PC-9 (cell line): ENCODE results near the gene FBXO41. TPM values are rescaled to one million over a fixed set of nuclear protein-coding genes. Genes with fewer than 3 reads are reported as not detected.

Experiments used
- BruUV-seq: library from RNA; stranded (reverse); fragments of 400-500 nt; replicated peaks from 2 replicates; lab custom pipeline; 2021; lab: Mats Ljungman, UMichigan
- CTCF ChIA-PET: fragments of 300-600 bp; sonication (Branson Sonifier 250); formaldehyde crosslinking; loops from one replicate; lab custom pipeline; 2022; ENCODE audit warnings: antibody characterized with exemption; lab: Charles Lee
- POLR2A ChIA-PET: fragments of 300-600 bp; sonication (Branson Sonifier 250); formaldehyde crosslinking; loops from one replicate; lab custom pipeline; 2022; ENCODE audit warnings: antibody characterized with exemption; ENCODE audit not compliant: unreplicated experiment; lab: Charles Lee
- DNase-seq, 2 experiments: peaks; one replicate each; pipeline versions ENCODE4 v3.0.0 to v3.0.0-alpha.2; 2015 to 2022; ENCODE audit warnings: mixed read lengths in 1 of 2
- H2AFZ ChIP-seq: fragments of 200-600 bp; sonication (generic); 2 replicates; pipeline ENCODE4 v1.8.1; 2017; ENCODE audit warnings: antibody characterized with exemption
- H3F3A ChIP-seq: fragments of 200-600 bp; sonication (generic); 2 replicates; pipeline ENCODE4 v1.8.1; 2017; ENCODE audit warnings: antibody characterized with exemption, mild to moderate bottlenecking, low read depth; ENCODE audit not compliant: insufficient read depth
- H3K27ac ChIP-seq: fragments of 200-600 bp; sonication (generic); 2 replicates; pipeline ENCODE4 v1.6.1; 2016; ENCODE audit warnings: mixed run types
- H3K27me3 ChIP-seq: fragments of 200-600 bp; sonication (generic); 2 replicates; pipeline ENCODE4 v1.6.1; 2016; ENCODE audit warnings: low read depth, mixed run types; ENCODE audit not compliant: insufficient read depth
- H3K36me3 ChIP-seq: fragments of 200-600 bp; sonication (generic); 2 replicates; pipeline ENCODE4 v1.6.1; 2016; ENCODE audit warnings: low read depth, mixed run types
- H3K4me1 ChIP-seq: fragments of 200-600 bp; sonication (generic); replicated peaks from 2 replicates; pipeline ENCODE4 v1.6.1; 2016; ENCODE audit warnings: mixed run types; ENCODE audit not compliant: insufficient read depth
- H3K4me2 ChIP-seq: fragments of 200-600 bp; sonication (generic); 2 replicates; pipeline ENCODE4 v1.6.1; 2017; ENCODE audit warnings: mixed run types
- H3K4me3 ChIP-seq: fragments of 200-600 bp; sonication (generic); 2 replicates; pipeline ENCODE4 v1.6.1; 2016; ENCODE audit warnings: mixed run types
- H3K79me2 ChIP-seq: fragments of 200-600 bp; sonication (generic); 2 replicates; pipeline ENCODE4 v1.6.1; 2017; ENCODE audit warnings: low read depth, mixed run types
- H3K9me2 ChIP-seq: fragments of 200-600 bp; sonication (generic); 2 replicates; pipeline ENCODE4 v1.8.1; 2017; ENCODE audit warnings: mild to moderate bottlenecking; ENCODE audit not compliant: insufficient read depth
- H3K9me3 ChIP-seq: fragments of 200-600 bp; sonication (generic); 2 replicates; pipeline ENCODE4 v1.8.1; 2016; ENCODE audit warnings: low read depth; ENCODE audit not compliant: insufficient read depth
- H4K20me1 ChIP-seq: fragments of 200-600 bp; sonication (generic); 2 replicates; pipeline ENCODE4 v1.8.1; 2017; ENCODE audit not compliant: insufficient read depth
- EZH2 ChIP-seq: fragments of 200-600 bp; sonication (generic); IDR thresholded peaks from 2 replicates; pipeline ENCODE4 v1.8.0; 2017; ENCODE audit warnings: antibody characterized with exemption, low read depth
- intact Hi-C: fragments of 100-400 bp; cut with micrococcal nuclease; formaldehyde crosslinking; loops from one replicate; pipeline ENCODE4 v1.10.0; 2022; ENCODE audit not compliant: unreplicated experiment
- total RNA-seq: library from RNA; stranded (reverse); gene quantifications from 2 replicates; pipeline ENCODE4 v1.2.3, GENCODE V29; 2021
- TF ChIP-seq, protein P1 (sequence below): fragments of 200-600 bp; sonication (generic); conservative IDR thresholded peaks from 2 replicates; pipeline ENCODE4 v1.6.1; 2017; ENCODE audit warnings: mixed run types, antibody characterized with exemption, mild to moderate bottlenecking, moderate library complexity

The FBXO41 gene
- total RNA-seq, 1 experiment from 2014 or later, result 16.4 TPM

GRCh38 chr2:73228631-73229030, 55.6 kb downstream of the FBXO41 start:
- intact Hi-C loops, result no loop called here
- no peak for TF ChIP-seq EZH2
- TF ChIP-seq, protein P1, sequence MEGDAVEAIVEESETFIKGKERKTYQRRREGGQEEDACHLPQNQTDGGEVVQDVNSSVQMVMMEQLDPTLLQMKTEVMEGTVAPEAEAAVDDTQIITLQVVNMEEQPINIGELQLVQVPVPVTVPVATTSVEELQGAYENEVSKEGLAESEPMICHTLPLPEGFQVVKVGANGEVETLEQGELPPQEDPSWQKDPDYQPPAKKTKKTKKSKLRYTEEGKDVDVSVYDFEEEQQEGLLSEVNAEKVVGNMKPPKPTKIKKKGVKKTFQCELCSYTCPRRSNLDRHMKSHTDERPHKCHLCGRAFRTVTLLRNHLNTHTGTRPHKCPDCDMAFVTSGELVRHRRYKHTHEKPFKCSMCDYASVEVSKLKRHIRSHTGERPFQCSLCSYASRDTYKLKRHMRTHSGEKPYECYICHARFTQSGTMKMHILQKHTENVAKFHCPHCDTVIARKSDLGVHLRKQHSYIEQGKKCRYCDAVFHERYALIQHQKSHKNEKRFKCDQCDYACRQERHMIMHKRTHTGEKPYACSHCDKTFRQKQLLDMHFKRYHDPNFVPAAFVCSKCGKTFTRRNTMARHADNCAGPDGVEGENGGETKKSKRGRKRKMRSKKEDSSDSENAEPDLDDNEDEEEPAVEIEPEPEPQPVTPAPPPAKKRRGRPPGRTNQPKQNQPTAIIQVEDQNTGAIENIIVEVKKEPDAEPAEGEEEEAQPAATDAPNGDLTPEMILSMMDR, result no peak
- no TSS peak for BruUV-seq

DNA sequence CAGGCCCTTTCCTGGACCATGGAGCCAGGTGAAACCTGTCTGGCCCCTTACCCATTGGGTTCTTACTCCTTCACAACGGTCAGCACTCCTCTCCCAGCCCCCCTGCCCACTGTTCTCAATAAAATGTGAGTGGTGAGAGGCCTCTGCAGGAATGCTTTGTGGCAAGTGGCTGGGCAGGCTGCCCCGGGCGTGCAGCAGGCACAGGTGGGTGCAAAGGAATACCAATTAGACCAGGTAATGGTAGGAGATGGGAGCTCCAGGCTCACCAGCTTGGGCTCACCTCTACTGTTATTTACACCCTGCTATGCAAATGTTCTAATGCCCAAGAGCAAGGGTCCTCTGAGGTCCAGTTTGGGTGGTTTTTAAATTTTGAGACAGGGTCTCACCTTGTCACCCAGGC, 57.2 kb downstream of the FBXO41 start:
- Histone ChIP-seq H3K4me3 (no peak overlapping the region), H3K9me2 (no peaks in the 10 kb centered on the region), H4K20me1 (peaks cover 5% of the 10 kb centered on the region), H3K27ac (no peak overlapping the region), H3K36me3 (peaks cover 9% of the 10 kb centered on the region), H3K79me2 (no peaks in the 10 kb centered on the region), H3K4me1 (no peaks in the 10 kb centered on the region), H3K9me3 (no peaks in the 10 kb centered on the region), H3K27me3 (no peaks in the 10 kb centered on the region), H3F3A (no peaks in the 10 kb centered on the region), H2AFZ (no peak overlapping the region), H3K4me2 (no peak overlapping the region)
- CTCF ChIA-PET, result no interaction called here
- intact Hi-C loops, result no loop called here
- no TSS peak for BruUV-seq
- POLR2A ChIA-PET, result interaction anchor here (0.6 kb wide), 1 partner anchor 669 kb away, joined by 12 read pairs; no protein-coding TSS in a partner anchor
- no peak for DNase-seq
- TF ChIP-seq EZH2, result no peak
- TF ChIP-seq, protein P1, result no peak

More at GRCh38 chr2:73228631-73229030, 55.6 kb downstream of the FBXO41 start:
- Histone ChIP-seq H3K4me3 (no peak overlapping the region), H2AFZ (no peak overlapping the region), H4K20me1 (no peaks in the 10 kb centered on the region; the same call in 1 of the 2 replicates), H3K4me2 (no peak overlapping the region), H3F3A (peaks cover 2% of the 10 kb centered on the region), H3K4me1 (peaks cover 4% of the 10 kb centered on the region), H3K27me3 (no peaks in the 10 kb centered on the region), H3K9me2 (no peaks in the 10 kb centered on the region), H3K27ac (no peak overlapping the region), H3K79me2 (no peaks in the 10 kb centered on the region), H3K36me3 (peaks cover 9% of the 10 kb centered on the region), H3K9me3 (no peaks in the 10 kb centered on the region)
- no peak for DNase-seq
- ChIA-PET POLR2A (no interaction called here), CTCF (interaction anchor here (0.5 kb wide), 1 partner anchor 109 kb away, joined by 3 read pairs; no protein-coding TSS in a partner anchor)

GRCh38 chr2:73225513-73226360, 58.5 kb downstream of the FBXO41 start:
- no peak overlapping the region for H2AFZ ChIP-seq
- H3K4me1 ChIP-seq, result no peaks in the 10 kb centered on the region
- no peak overlapping the region for H3K27ac ChIP-seq
- ChIA-PET POLR2A (no interaction called here), CTCF (no interaction called here)
- H3K9me3 ChIP-seq, result no peaks in the 10 kb centered on the region
- H3K79me2 ChIP-seq, result no peaks in the 10 kb centered on the region
- H3K4me2 ChIP-seq, result no peak overlapping the region
- no TSS peak for BruUV-seq
- no peaks in the 10 kb centered on the region for H3F3A ChIP-seq
- H3K9me2 ChIP-seq, result no peaks in the 10 kb centered on the region
- H3K27me3 ChIP-seq, result no peaks in the 10 kb centered on the region
- peaks cover 5% of the 10 kb centered on the region for H4K20me1 ChIP-seq
- no peak overlapping the region for H3K4me3 ChIP-seq
- peaks cover 22% of the 10 kb centered on the region for H3K36me3 ChIP-seq
- intact Hi-C loops, result no loop called here
- DNase-seq, result no peak
- no peak for TF ChIP-seq EZH2
- TF ChIP-seq, protein P1, result no peak
